HG02852 (cell line): ENCODE data around the gene DVL1.
A peak's percentile ranks its signal among the peaks of the same experiment; 100 is the strongest.
"Not testable (repeated sequence)": the region's sequence is repeated elsewhere in the genome, so short reads cannot be mapped to it uniquely, and the experiment has no call there.

Experiments
- ATAC-seq: cut with Tn5 transposase; IDR thresholded peaks from one replicate; pipeline ENCODE4 v1.9.1; 2021; ENCODE audit warnings: mild to moderate bottlenecking, moderate library complexity; ENCODE audit not compliant: unreplicated experiment

The DVL1 gene

DNA sequence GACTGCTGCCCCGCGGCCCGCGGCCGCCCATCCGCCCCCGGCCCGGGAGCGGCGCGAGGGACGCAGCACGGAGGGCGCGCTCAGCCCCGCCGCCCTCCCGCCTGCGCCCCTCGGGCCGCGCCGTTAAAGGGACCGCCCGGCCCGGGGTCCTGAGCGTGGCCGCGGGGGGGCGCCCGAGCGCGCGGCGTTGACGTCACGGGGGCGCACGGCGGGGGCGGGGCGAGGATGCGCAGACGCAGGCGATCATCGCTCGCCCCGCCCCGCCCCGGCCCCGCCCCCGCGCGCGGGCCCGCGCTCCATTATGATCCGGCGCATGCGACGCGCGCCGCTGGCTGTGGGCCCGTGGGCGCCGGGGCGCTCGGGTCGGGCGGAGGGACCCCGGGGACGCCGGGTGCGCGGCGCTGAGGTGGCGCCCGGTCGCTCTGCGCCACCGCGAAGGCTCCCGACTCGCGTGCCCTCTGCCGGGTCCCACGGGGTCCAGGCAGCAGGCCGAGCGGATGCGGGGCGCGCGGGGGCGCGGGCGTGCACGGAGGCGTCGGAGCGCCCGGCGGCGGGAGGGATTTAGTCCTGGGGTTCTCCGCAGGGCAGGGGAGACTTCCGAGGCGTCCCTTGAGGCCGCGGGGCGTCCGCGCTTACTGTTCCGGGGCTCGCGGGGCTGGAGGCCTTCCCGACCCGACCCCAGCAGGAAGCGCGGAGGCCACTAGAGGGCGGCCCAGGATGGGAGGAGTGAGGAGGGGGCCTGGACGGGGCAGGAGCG is at the start of gene DVL1:
TSS of gene DVL1 (minus strand) at position 163 of the 757 bp plus-strand sequence. CDS start 353 bp downstream, outside the sequence.
- ATAC-seq = peak; percentile 50

DNA sequence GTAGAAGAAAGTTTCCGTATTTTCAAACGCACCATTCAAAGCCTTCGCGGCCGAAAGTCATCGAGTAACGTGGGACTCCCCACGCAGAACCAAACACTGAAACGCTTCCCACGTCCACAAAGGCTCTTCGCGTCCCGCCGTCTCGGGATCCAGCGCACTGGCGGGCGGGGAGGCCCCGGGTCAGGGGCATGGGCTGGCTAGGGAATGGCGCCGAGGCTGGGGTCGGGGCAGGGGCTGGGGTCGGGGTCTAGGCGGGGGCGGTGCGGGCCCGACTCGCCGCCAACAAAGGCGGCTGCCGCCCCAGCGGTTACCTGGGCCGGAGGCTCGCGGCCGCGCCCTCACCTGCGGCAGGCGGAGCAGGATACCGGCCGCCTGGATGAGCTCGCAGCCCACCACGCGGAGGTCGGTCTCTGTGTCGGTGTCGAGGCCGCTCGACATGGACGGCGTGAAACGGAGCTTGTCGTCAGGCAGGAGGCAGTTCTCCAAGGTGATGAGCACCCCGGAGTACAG is 49.5 kb upstream of the DVL1 start:
- ATAC-seq = peak; percentile 1

DNA sequence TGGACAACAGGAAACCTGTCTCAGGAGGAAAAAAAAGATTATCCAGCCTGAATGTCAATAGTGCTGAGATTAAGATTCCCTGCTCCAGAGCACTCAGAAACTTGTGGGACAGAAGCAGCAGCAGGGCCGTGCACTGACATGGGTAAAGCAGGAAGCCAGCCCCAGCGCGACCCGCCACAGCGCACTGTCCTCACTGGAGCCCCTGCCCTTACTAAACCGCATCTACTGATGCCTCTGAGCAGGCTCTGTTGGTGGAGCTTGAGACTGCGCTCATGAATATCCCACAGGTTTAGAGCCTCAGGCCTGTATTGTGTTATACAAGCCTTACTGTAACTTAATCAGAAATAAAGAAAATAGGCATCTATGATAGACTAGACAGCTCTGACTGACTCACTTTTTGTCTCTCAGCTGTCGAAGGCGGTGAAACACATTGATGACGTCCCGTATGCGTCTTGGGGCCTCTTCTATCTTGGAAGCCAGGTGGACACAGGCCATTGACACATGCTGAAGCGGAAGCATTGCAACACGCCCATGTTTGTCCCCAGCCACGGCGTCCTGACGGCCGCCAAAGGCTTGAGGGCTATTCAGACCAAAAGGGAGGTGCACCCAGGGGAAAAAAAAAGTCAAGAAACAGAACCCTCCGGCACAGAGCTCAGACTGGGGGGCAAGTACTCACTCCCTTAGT is 48.8 kb upstream of the DVL1 start:
- no peak for ATAC-seq

DNA sequence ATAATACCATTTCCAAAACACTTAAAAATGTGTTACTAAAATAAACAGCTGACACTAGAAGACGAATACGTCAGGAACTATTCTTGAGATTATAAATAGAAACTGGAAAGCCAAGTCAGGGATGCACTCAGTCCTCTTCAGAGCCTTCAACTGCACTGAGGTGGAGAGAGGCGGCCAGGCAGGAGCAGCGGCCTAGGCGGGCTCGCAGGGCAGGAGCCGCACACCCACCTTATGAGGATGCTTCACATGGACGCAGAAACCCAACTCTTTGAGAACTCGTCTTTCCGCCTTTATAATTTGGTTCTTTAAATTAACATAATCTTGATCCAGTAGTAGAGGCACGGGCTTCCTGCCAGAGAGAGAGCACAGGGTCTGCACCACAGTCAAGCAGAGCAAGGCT is 45.9 kb upstream of the DVL1 start:
- no peak for ATAC-seq

DNA sequence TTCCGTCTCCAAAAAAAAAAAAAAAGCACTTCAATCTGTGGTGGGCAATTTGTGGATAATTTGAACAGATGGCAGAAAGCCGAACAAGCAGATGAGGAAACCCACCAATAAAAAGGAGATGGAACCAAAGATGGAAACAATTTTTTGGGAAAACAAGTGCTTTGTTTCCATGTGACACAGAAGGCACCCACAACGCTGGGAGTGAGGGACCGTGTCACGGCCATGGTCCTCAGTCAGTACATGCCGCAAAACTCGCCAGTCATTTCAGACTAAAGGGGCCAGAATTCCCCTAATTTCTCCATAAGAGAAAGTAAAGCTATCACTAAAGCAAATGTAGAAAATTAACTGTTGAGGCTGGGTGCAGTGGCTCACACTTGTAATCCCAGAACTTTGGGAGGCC is 44.9 kb upstream of the DVL1 start:
- no peak for ATAC-seq

DNA sequence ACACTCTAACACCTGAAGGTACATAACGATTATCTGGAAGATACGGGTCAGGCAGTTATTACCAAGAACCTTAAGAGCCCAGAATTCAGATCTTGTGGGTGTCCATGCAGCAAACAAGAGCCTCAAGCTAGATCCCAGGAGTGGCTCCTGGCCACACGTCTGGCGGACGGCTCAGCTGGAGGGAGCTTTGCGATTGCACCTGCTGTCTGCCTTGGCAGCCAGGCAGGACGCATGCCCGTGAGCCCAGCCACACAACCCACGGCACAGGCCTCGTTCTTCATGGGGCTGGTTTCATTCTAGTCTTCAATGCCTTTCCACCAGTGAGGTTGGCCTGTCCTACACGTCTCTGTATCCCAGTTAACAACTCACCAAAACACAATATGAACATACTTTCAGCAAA is 44.2 kb upstream of the DVL1 start:
- no peak for ATAC-seq

DNA sequence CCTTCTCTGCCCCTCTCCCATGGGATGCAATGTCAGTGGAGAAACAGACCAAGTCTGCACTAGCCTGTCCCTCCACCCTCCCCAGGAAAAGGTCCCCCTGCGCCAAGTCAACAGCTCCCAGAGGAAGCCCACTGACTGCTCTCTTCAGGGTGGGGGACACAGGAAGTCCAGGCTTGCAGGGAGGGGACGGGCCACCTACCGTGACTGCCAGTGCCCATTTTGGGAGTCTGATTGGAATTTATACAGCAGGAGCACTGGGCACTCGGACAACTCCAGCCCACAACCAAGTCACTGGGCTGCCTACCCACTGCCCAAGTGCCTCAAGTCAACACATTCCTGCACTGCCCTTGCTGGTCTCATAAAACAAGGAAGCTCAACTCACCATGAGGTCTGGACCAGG is 43.8 kb upstream of the DVL1 start:
- no peak for ATAC-seq

DNA sequence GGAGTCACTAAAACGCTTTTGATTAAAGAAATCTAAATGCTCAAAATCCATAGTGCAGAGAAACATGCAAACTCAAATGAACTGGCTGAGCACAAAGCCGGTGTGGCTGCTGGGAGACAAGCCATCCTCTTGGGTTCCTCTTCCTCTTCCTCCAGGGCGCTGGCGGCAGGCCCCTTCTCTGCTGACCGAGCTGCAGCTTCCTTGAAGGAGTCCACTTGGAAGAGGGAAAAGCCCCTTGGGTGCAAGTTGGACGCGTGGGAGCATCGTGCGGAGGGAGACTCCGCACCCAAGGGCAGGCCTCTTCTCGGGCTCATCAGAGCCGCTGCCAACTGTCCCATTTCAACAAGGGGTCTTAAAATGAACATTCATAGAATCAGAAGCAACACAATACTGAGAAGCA is 42.0 kb upstream of the DVL1 start:
- ATAC-seq = no peak

DNA sequence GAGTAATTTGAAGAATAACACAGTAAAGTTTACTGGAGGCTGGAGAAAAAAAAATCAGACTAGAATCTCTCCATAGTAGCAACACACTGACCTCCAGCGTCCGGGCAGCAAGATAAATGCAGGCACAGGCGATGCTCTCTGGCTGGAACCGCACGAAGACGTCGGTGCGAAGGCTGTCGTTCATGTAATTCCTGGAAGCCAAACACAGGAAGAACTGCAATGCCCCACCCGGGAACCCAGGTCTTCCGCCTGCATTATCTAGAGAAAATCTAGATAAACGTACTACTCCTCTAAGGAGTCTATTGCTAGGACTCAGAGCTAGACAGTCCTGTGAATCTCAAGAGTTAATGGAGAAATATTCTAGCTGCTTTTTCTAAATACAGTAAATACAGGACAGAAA is 41.5 kb upstream of the DVL1 start:
- ATAC-seq = no peak

DNA sequence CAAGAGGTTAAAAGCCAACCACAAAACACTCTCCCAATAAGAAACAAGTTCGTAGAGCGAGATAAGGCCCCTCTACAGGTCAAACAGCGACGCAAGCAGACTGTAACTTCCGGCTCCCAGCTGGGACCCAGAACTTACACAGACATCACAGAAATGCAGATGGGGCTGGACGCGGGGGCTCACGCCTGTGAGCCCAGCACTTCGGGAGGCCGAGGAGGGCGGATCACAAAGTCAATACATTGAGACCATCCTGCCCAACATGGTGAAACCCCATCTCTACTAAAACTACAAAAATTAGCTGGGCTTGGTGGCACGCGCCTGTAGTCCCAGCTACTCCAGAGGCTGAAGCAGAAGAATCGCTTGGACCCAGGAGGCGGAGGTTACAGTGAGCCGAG is 38.9 kb upstream of the DVL1 start:
- no peak for ATAC-seq

DNA sequence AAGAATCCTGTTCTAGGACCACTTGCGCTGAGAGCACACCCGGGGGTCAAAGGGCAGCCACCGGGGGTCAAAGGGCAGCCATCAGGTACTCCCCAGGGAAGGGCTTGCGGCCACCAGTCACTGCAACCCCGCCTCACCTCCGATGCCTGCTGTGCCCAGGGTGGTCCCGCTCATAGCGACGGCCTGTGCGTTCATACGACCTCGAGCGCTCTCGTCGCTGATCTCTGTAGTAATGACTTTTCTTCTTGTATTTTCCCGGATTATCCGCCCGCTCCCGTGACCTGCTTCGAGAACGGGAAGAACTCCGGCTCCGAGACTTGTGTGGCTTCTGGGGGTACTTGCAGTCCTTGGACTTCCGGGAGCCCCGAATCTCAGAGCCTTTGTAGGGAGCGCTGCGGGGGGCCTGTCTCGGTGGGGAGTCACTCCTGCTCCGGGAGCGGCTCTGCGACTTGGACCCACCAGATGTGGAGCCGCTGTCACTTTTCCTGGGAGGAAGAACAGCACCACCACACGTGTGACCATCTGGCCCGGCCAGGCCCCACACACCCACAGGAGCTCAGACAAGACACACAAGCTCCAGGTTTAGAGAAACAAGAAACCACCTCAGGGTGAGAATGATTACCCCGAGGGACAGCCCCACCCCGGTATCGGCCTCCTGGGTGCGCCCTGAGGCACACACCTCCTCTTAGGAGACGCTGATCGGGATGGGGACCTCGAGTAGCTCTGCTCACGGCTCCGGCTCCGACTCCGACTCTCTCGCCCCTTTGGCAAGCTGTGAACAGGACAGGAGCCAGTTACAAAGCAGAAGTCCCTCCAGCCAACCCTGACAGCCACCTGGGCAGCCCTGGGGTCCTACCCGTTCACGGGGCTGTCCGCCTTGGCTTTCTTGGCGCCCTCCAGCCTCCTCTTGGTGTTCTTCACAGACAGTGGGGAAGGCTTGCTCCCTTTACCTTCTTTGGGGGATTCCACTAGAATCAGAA is 38.2 kb upstream of the DVL1 start:
- ATAC-seq = no peak

DNA sequence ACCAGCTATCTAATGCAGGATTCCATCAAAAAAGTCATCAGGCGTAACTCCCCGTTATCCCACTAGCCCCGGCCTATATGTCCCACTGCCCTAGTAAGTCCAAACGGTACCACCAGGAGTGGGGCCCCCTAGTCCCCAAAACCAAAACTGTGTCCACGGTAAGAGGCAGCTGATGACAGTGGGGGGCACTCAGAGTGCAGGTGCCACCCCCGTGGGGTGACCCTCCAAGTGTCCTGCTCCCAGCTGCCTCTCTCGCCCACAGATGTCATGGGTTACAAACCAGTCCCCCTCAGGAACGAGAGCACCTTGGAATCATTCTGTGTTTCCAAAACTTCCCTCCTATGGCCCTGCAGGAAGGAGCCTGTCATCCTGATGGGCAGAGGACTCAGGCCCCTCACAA is 36.7 kb upstream of the DVL1 start:
- no peak for ATAC-seq

DNA sequence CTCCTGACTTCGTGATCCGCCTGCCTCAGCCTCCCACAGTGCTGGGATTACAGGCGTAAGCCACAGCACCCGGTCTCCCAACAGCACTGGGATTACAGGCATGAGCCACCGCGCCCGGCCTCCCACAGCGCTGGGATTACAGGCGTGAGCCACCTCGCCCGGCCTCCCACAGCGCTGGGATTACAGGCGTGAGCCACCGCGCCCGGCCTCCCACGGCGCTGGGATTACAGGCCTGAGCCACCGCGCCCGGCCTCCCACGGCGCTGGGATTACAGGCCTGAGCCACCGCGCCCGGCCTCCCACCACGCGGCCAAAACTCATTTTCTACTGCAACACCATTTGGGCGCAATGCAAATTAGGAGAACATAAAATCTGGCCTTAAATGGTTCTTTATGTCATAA is 36.1 kb upstream of the DVL1 start:
- not testable (repeated sequence) for ATAC-seq

DNA sequence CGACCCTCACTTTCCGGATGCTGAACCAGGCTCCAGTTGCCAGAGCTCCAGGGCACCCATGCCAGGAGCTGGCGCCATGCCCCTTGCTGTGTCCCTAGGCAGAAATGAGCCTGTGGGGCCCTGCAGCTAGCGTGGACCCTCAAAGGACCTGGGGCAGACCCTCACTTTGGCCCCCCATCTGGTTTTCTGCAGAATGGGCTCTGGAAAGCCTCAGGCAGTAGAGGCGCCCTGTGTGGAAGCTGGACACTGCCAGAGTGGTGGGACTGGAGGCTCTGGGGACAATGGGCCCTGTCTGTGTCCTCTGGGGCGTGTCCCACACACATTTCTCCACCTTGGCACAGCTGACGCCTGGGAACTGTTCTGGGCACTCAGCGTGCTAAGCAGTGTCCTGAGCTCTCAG is 32.1 kb upstream of the DVL1 start:
- no peak for ATAC-seq

DNA sequence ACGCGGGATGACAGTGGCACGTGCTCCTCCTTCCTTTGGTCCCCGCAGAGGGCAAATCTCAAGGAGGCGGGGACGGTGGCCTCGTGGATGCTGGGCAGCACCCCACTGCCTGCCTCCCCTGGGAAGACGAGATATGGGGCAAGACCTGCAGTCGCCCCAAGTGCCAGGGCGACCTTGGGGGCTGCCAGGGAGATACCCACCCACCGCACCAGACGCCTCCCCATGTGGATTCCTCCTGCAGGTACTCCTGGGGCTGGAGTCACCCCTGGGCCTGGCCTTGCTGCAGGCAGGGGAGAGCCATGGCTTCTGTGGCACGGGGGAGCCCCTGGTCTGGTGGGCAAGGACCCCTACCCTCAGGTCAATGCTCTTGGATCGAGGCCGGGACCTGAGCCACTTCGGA is 31.6 kb upstream of the DVL1 start:
- no peak for ATAC-seq

DNA sequence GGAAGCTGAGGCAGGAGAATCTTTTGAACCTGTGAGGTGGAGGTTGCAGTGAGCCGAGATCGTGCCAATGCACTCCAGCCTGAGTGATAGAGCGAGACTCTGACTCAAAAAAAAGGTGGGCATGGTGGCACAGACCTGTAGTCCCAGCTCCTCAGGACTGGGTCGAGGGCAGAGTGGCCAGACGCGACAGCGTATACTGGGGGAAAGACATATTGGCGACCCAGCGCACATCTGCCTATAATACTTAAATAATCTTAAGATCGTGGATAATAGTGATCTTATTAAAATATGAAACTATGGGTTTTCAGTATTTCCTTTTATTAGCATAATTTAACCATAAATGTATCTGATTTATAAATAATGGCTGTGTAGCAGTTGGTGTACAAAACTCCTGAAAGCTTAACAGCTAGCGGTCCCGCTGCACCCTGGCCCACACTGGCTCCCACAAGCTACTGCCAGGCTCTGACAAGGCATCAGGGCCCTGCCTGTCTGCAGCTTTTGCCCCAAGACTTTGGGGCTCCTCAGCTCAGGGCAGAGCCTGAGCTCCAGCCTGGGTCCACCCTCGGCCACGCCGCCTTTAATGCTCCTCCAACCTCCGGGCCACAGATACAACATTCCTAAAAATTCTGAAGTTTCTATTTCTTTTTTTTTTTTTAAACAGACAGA is 28.5 kb upstream of the DVL1 start:
- no peak for ATAC-seq

DNA sequence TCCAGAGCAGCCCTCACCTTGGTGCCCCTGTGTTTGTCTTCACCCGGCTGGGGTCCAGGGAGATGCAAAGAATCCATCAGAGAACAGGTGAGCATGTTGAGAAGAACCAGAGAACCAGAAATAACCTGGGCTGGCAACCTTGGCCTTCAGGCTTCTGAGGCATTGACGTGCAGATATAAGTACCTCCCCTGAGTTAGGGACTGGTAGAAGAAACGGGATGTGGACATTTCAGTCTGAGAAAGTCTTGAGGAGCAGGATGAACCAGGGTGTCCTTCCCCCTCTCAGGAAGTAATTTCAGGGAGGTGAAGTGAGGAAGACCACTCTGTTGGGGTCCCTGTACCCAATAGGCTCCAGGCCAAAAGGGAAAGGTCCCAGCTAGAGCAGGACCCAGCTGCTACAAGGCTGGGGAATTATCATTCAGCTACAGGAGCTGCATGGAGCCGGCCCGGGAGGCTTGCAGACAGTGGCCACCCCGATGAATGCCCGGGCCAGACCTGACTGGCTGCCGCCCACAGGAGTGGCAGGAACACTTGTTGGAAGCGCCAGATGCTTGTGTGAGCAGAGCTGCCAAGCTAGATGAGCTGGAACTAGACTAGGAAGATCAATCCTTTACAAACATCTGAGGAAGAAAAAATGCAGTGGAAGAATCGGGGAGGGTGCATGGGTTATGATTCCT is 27.5 kb upstream of the DVL1 start:
- ATAC-seq = no peak

DNA sequence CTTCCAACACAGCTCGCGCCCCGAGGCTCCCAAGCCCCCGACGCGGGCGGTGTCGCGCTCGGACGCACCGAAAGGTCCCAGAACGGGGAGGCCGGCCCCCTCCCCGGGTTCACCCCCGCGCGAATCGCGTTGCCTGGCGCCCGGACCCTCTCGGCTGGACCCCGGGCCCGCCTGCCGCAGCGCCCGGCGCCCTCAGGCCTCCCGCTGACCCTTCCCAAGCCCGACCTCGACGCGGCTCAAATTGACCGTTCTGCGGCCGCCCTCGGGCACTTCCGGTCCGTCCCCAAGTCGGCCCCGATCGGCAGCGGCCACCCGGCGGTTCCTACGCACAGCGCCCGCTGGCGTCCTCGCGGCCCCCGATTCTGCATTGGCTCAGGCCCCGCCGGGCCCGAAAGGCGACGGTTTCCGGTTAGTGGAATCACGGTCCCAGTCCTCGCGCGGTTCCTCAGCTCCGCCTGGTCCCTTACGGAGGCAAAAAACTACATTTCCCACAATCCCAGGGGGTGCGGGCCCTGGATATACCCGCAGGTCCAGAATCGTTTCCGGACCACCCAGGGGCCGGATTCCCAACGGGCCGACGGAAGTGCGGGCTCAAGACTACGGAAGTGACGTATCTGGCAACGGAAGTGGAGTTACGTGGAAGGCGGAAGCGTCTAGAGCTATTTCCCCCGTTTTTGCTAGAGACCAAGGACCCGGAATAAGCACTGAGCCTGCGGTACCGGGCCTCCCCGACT is 25.9 kb upstream of the DVL1 start, which contains the start of gene AURKAIP1:
TSS of gene AURKAIP1 (minus strand) at position 279 of the 734 bp plus-strand sequence. CDS start 451 bp downstream, outside the sequence.
- ATAC-seq = peak; percentile 87

DNA sequence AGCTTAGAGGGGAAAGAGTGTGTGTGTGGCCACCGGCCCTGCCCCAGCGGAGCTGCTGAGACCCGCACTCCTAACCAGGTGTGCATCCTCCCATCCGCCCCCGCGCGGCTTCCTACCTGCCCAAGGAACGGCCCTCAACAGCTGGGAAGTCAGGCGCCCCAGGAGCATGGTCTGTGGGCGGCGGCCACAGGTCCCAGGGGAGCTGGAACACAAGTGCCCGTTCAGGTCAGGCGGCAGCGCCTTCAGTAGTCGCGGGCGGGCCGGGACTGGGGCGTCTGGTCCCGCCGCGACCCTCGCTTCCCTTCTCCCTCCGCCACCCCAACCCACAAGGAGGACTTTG is 25.3 kb upstream of the DVL1 start:
- ATAC-seq = peak; percentile 2
